Measurements from ENCODE around the gene TMEM203. TPM values are rescaled to one million over a fixed set of nuclear protein-coding genes. Genes with fewer than 3 reads are reported as not detected.
A peak's percentile ranks its signal among the peaks of the same experiment; 100 is the strongest.

Gene TMEM203
- total RNA-seq, 1 experiment from 2014 or later: 35.5 TPM

DNA sequence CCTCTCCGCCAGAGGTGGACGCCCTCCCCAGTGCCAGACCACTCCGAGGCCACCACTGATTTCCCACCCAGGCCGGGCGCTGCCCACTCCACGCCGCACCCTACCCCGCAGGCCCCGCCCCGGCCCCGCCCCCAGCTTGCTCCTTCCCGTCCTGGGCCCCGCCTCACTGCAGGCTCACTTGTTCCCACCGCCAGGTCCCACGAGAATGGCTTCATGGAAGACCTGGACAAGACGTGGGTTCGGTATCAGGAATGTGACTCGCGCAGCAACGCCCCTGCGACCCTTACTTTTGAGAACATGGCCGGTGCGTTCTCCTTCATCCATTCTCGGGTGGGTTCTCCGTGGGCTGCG is 42.1 kb downstream of the TMEM203 start:
- Mint-ChIP-seq H3K36me3 (ENCODE audit: insufficient read depth in 1 of 3, low read depth in 3 of 3) (no peaks in the 10 kb centered on the region), H3K27ac (peak overlapping the region in 1 of 3 experiments; percentile 67; a peak in 1 of 7 replicates), H3K9me3 (no peaks in the 10 kb centered on the region; a peak in 1 of 5 replicates), H3K4me1 (peaks cover 0 to 5% of the 10 kb centered on the region in 2 experiments; a peak in 1 of 4 replicates), H3K27me3 (ENCODE audit: low read depth) (peaks cover 96% of the 10 kb centered on the region), H3K4me3 (peak overlapping the region; percentile 50 to 82)
- Histone ChIP-seq H3K9ac (ENCODE audit: extremely low read depth, insufficient read length, low read length) (no peak overlapping the region), H2BK5ac (ENCODE audit: insufficient read length, low read length) (no peak overlapping the region), H4K20me1 (ENCODE audit: control insufficient read depth, insufficient read depth, insufficient read length) (peaks cover 2% of the 10 kb centered on the region), H3K23me2 (ENCODE audit: insufficient read length, low read depth, low read length, poor library complexity, severe bottlenecking) (peaks cover 16% of the 10 kb centered on the region), H2BK120ac (ENCODE audit: low read depth, low read length, poor library complexity, severe bottlenecking) (no peak overlapping the region), H3K14ac (ENCODE audit: insufficient read depth, low read length) (no peak overlapping the region), H4K91ac (ENCODE audit: insufficient read length, low read depth, low read length) (no peak overlapping the region), H2AK5ac (ENCODE audit: insufficient read length, low read length) (no peak overlapping the region), H3K9me3 (ENCODE audit: control insufficient read depth, low read depth, low read length) (no peaks in the 10 kb centered on the region), H2BK12ac (ENCODE audit: insufficient read length, low read depth, low read length) (no peak overlapping the region), H4K5ac (ENCODE audit: insufficient read length, low read depth, low read length) (no peak overlapping the region), H3K79me1 (ENCODE audit: insufficient read depth, low read depth, low read length, poor library complexity, severe bottlenecking) (no peaks in the 10 kb centered on the region), H3K23ac (ENCODE audit: insufficient read length, low read depth, low read length) (no peak overlapping the region), H3K4me2 (ENCODE audit: insufficient read depth, insufficient read length, low read length) (peak overlapping the region; percentile 70), H3K27me3 (ENCODE audit: insufficient read depth, low read length) (peaks cover 47% of the 10 kb centered on the region; the same call in 1 of the 2 replicates), H3K18ac (ENCODE audit: insufficient read length, low read depth, low read length) (no peak overlapping the region), H3T11ph (ENCODE audit: low read length) (no peak overlapping the region), H2BK15ac (ENCODE audit: low read depth, low read length) (no peak overlapping the region), H4K8ac (replicated peaks; ENCODE audit: insufficient read length, low read depth, low read length) (no peak overlapping the region), H3K27ac (ENCODE audit: insufficient read length, low read depth, low read length) (no peak overlapping the region), H3K4me1 (ENCODE audit: insufficient read depth, low read length) (no peaks in the 10 kb centered on the region), H3K79me2 (ENCODE audit: insufficient read depth, low read length) (no peaks in the 10 kb centered on the region), H2BK20ac (ENCODE audit: low read depth, low read length, poor library complexity, severe bottlenecking) (no peak overlapping the region), H3K56ac (ENCODE audit: insufficient read length, low read depth, low read length) (no peak overlapping the region), H3K4ac (ENCODE audit: low read depth, low read length) (no peak overlapping the region), H2AFZ (ENCODE audit: low read length) (no peak overlapping the region)
- peak; percentile 67 for DNase-seq
- no CpG with 5 or more reads among the region's 26 CpGs for WGBS (ENCODE audit: extremely low coverage, insufficient read length, low lambda C conversion rate)
- no peak for TF ChIP-seq CTCF (conservative IDR thresholded peaks at IDR 0.05)
